Epithelial cell of proximal tubule (primary cell): ENCODE measurements around the gene PPP2R2B. TPM values are rescaled to one million over a fixed set of nuclear protein-coding genes. Genes with fewer than 3 reads are reported as not detected.
A peak's percentile ranks its signal among the peaks of the same experiment; 100 is the strongest.

Experiments
- DNase-seq: peaks from one replicate; pipeline ENCODE4 v3.0.0-alpha.2; 2011; ENCODE audit warnings: low read depth
- H3K4me3 ChIP-seq: 2 replicates; pipeline ENCODE4 v1.5.1; 2011; ENCODE audit warnings: low read depth, mild to moderate bottlenecking, low read length
- total RNA-seq: library from RNA; depleted of rRNA; stranded (reverse); fragments of >200 nt; gene quantifications from 2 replicates; pipeline ENCODE4 v1.2.3, GENCODE V29; 2015
- TF ChIP-seq, protein P1 (sequence below): conservative IDR thresholded peaks from 2 replicates; pipeline ENCODE4 v1.5.1; 2012; ENCODE audit warnings: low read depth, mild to moderate bottlenecking, low read length

PPP2R2B gene
- 1.1 and 3.9 TPM in 2 replicates for total RNA-seq

GRCh38 chr5:146878476-146879172, at the start of gene PPP2R2B:
PPP2R2B (minus strand) TSS chr5:146878757.
- DNase-seq = no peak
- H3K4me3 ChIP-seq = peak within 1 kb of the TSS; percentile 52
- TF ChIP-seq, protein P1, sequence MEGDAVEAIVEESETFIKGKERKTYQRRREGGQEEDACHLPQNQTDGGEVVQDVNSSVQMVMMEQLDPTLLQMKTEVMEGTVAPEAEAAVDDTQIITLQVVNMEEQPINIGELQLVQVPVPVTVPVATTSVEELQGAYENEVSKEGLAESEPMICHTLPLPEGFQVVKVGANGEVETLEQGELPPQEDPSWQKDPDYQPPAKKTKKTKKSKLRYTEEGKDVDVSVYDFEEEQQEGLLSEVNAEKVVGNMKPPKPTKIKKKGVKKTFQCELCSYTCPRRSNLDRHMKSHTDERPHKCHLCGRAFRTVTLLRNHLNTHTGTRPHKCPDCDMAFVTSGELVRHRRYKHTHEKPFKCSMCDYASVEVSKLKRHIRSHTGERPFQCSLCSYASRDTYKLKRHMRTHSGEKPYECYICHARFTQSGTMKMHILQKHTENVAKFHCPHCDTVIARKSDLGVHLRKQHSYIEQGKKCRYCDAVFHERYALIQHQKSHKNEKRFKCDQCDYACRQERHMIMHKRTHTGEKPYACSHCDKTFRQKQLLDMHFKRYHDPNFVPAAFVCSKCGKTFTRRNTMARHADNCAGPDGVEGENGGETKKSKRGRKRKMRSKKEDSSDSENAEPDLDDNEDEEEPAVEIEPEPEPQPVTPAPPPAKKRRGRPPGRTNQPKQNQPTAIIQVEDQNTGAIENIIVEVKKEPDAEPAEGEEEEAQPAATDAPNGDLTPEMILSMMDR = no peak

- H3K4me3 ChIP-seq = no peak overlapping the region
- no peak for DNase-seq
- TF ChIP-seq, protein P1 = no peak
Observed at GRCh38 chr5:146924132-146924531, 45.6 kb upstream of the PPP2R2B start.

DNA sequence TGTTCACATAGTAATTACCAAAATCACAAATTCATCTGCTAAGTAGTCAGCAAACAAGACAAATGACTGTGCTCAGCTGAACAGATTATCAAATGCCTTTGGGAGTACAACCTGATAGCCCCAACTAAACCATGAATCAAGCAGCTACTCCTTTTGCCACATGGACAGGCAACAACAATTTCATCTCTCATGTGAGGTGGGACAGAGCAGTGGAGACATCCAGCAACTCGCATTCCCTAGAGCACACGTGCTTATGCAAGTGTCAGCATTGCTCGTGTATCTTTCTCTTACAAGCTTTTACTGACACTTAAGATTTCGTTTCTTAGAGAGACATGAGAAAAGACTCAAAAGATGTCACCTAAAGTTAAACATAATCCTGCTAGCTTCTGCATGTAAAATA, 42.7 kb upstream of the PPP2R2B start:
- no peak for DNase-seq
- TF ChIP-seq, protein P1 = no peak
- H3K4me3 ChIP-seq = no peak overlapping the region

DNA sequence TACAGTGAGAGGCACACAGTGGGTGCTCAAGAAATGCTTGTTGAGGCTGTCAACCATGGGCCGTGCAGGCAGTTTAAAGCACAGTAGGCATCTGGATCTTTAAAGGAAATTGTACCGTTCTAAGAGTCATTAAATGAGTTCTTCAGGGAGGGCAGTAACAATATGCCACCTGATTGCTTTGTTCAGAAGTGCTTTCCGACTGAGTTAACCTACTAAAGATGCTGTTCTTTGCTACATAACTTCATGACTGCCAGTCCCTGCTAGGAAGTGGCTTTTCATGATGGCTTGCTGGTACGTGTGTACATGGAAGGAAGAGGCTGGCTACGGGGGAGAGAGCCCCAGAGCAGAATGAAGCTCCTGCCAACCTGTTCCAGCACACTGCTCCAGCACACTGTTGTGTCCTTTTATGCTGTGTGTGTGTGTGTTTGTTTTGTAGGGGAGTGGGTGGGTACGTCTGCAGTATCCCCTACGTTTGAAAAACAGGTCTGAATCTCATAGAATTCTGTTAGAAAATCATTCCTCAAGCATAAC, 41.9 kb upstream of the PPP2R2B start:
- TF ChIP-seq, protein P1 = no peak
- H3K4me3 ChIP-seq = no peak overlapping the region
- DNase-seq = no peak

DNA sequence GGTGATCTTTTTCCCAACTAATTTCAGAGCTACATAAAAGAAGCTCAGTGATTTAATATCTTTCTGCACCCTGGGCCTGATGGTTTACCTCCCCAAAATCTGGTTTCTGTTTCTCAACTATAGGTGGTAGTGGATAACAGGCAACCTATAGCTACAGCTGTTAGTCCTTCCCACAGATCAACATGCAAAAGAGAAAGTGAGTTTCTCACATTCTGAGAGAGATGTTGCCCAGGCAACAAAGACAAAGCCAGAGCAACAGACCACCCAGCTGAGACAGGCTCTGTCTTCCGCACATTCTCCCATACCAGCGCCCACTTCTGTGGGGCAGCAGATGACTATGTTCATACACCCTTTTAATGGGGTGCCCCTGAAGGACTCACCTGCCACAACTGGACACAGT, 40.7 kb upstream of the PPP2R2B start:
- H3K4me3 ChIP-seq = no peak overlapping the region
- no peak for DNase-seq
- TF ChIP-seq, protein P1 = no peak

- DNase-seq = no peak
- H3K4me3 ChIP-seq = no peak overlapping the region
- TF ChIP-seq, protein P1 = no peak
Observed at GRCh38 chr5:146917931-146918330, 39.4 kb upstream of the PPP2R2B start.

DNA sequence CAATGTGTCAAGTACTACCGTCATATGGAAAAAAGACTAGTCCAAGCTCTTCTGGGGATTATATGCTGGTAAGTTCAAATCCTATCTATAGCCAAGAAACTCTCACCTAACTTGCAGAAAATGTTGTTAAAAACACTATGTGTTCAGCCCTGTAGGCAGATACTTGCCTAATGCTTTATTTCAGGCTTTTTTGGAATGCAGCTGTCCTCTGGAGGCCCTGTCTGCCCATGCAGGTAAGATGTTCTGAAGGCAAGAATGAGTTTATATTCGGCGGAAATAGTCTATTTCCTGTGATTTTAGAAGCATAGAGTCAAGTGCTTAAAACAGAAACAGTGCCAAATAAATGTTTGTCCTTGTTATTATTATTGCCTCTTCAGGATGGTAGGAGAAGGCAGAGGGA, 34.3 kb upstream of the PPP2R2B start:
- no peak for DNase-seq
- H3K4me3 ChIP-seq = no peak overlapping the region
- TF ChIP-seq, protein P1 = no peak
